Lower lobe of right lung (tissue), 2 donors: ENCODE data around the gene PPP1CC. TPM values are rescaled to one million over a fixed set of nuclear protein-coding genes. Genes with fewer than 3 reads are reported as not detected.
"Not testable (repeated sequence)": the region's sequence is repeated elsewhere in the genome, so short reads cannot be mapped to it uniquely, and the experiment has no call there.

ENCODE experiments used
- ATAC-seq, 2 donors: fragments of 200-7000 bp; cut with Tn5 transposase; one replicate each; pipeline ENCODE4 v1.9.1; 2020 to 2022; ENCODE audit warnings: mild to moderate bottlenecking in 2 of 2, moderate library complexity in 2 of 2
- DNase-seq: peaks from one replicate; pipeline ENCODE4 v3.0.0-alpha.2; 2020
- H3K27ac ChIP-seq: fragments of 200-600 bp; one replicate; pipeline ENCODE4 v1.8.0; 2022
- H3K27me3 ChIP-seq: fragments of 200-600 bp; one replicate; pipeline ENCODE4 v1.8.0; 2022; ENCODE audit warnings: low read depth
- H3K36me3 ChIP-seq: fragments of 200-600 bp; one replicate; pipeline ENCODE4 v1.8.0; 2022; ENCODE audit warnings: mild to moderate bottlenecking
- H3K4me1 ChIP-seq: fragments of 200-600 bp; one replicate; pipeline ENCODE4 v1.8.0; 2022
- H3K4me3 ChIP-seq: fragments of 200-600 bp; one replicate; pipeline ENCODE4 v1.8.0; 2022; ENCODE audit warnings: mild to moderate bottlenecking
- H3K9me3 ChIP-seq: fragments of 200-600 bp; one replicate; pipeline ENCODE4 v1.8.0; 2022
- intact Hi-C: fragments of 100-400 bp; cut with DNase I; formaldehyde crosslinking; loops from one replicate; pipeline ENCODE4 v1.11.0; 2022
- total RNA-seq: library from RNA; stranded (reverse); fragmentation: NEBNext Ultra II Directional; extraction: Animal tissue kit (Norgen Biotek cat#: 25700); gene quantifications from one replicate; pipeline ENCODE4 v1.2.1, GENCODE V29; 2021
- TF ChIP-seq, protein P1 (sequence below): fragments of 200-600 bp; IDR thresholded peaks from one replicate; pipeline ENCODE4 v1.8.0; 2022; ENCODE audit warnings: antibody characterized with exemption, mild to moderate bottlenecking
- donor health status: DM: no; HTN: yes; CAD: no; lungs with severe emphysema.

Gene PPP1CC
- total RNA-seq, 1 donor from 2014 or later, result 97.8 TPM

DNA sequence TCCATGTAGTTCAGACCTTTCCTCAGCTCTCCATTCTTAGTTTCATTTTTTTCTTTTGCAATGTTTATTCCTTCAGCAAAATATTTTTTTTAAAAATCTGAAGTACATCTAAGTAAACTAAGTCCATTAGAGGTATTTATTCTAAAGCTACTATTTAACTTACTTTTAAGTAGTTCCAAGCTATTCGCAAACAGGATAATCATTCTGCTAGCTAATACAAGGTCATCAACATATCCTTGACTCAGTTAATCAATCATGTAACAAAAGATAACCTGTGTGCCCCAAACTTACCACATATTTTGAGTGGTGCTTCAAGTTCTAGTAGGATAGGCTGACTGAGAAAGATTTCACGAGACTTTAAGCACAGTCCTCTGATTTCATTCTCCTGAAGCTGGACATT is 11.2 kb downstream of the PPP1CC start:
- DNase-seq (no peak), ATAC-seq (no peak)
- no peak overlapping the region for H3K4me3 ChIP-seq
- intact Hi-C loops, result no loop called here
- H3K4me1 ChIP-seq, result peaks cover 36% of the 10 kb centered on the region
- H3K27me3 ChIP-seq, result no peaks in the 10 kb centered on the region
- no peaks in the 10 kb centered on the region for H3K9me3 ChIP-seq
- peaks cover 74% of the 10 kb centered on the region for H3K36me3 ChIP-seq
- no peak overlapping the region for H3K27ac ChIP-seq
- TF ChIP-seq, protein P1, sequence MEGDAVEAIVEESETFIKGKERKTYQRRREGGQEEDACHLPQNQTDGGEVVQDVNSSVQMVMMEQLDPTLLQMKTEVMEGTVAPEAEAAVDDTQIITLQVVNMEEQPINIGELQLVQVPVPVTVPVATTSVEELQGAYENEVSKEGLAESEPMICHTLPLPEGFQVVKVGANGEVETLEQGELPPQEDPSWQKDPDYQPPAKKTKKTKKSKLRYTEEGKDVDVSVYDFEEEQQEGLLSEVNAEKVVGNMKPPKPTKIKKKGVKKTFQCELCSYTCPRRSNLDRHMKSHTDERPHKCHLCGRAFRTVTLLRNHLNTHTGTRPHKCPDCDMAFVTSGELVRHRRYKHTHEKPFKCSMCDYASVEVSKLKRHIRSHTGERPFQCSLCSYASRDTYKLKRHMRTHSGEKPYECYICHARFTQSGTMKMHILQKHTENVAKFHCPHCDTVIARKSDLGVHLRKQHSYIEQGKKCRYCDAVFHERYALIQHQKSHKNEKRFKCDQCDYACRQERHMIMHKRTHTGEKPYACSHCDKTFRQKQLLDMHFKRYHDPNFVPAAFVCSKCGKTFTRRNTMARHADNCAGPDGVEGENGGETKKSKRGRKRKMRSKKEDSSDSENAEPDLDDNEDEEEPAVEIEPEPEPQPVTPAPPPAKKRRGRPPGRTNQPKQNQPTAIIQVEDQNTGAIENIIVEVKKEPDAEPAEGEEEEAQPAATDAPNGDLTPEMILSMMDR, result no peak

DNA sequence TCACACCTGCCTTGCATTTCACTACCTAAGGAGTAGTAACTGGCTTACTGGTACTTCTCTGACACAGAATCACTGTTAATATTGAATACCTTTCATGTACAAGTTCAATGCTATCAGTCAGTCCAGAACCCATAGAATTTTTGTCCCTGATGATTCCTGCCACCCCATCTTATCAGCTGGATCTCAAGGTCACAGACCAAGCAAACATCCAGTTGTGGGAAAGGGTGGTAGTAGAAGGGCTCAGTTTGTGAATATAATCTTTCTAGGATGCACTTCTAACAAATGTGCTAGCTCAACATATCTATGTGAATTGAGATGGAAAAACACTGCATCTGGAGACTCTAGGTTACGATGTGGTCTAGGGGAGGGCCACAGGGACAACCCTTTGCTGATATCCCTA is 14.1 kb downstream of the PPP1CC start:
- ATAC-seq, result no peak

DNA sequence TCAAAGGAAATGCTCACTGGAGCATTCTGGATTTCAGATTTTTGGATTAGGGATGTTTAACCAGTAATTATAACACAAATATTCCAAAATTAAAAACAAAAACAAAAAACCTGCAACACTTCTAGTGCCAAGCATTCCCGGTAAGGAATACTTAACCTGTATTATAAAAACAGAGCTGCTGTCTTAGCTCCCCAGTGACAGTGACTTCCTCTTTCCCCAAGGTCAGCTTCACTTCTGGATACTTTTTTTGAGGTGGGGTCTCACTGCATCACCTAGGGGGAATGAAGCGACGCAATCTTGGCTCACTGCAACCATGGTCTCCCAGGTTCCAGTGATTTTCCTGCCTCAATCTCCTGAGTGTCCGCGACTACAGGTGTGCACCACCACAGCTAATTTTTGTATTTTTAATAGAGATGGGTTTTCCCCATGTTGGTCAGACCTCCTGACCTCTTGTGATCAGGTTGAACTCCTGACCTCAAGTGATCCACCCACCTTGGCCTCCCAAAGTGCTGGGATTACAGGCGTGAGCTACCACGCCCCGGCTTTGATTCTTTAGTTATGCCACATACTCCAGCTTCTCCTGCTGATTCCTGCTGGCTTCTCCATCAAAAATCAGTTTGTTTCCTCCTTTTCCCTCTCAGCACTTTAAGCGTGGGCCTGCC is 15.9 kb downstream of the PPP1CC start:
- H3K36me3 ChIP-seq, result peaks cover 99% of the 10 kb centered on the region
- H3K4me3 ChIP-seq, result no peak overlapping the region
- TF ChIP-seq, protein P1, result no peak
- H3K4me1 ChIP-seq, result peaks cover 6% of the 10 kb centered on the region
- intact Hi-C loops, result no loop called here
- no peaks in the 10 kb centered on the region for H3K9me3 ChIP-seq
- DNase-seq (no peak), ATAC-seq (no peak)
- H3K27ac ChIP-seq, result no peak overlapping the region
- H3K27me3 ChIP-seq, result no peaks in the 10 kb centered on the region

More for the DNA sequence above, 14.1 kb downstream of the PPP1CC start:
- Histone ChIP-seq H3K36me3 (peaks cover 84% of the 10 kb centered on the region), H3K27me3 (no peaks in the 10 kb centered on the region), H3K9me3 (no peaks in the 10 kb centered on the region), H3K4me1 (peaks cover 24% of the 10 kb centered on the region), H3K4me3 (no peak overlapping the region), H3K27ac (no peak overlapping the region)
- TF ChIP-seq, protein P1, result no peak
- no peak for DNase-seq
- intact Hi-C loops, result no loop called here

DNA sequence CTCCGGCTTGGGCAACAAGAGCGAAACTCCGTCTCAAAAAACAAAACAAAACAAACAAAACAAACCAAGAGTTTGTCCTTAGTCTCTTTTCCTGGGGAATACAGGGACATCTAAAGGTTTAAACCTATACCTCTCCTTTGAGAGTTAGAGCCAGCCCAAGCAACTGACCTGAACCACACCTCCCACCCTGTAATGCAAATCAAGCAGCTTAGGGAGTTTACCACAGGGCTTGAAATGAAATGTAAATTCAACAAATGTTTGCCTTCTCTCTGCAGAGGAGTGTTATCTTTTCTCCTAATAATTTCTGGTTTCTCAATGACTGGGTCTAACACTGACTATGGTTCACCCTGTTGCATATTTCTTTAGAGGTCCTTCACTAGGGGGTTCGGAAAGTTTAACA is 16.7 kb downstream of the PPP1CC start:
- Histone ChIP-seq H3K27ac (no peak overlapping the region), H3K4me1 (no peaks in the 10 kb centered on the region), H3K4me3 (no peak overlapping the region), H3K27me3 (no peaks in the 10 kb centered on the region), H3K9me3 (no peaks in the 10 kb centered on the region), H3K36me3 (peaks cover 99% of the 10 kb centered on the region)
- no peak for ATAC-seq
- no peak for DNase-seq
- TF ChIP-seq, protein P1, result no peak
- intact Hi-C loops, result no loop called here

DNA sequence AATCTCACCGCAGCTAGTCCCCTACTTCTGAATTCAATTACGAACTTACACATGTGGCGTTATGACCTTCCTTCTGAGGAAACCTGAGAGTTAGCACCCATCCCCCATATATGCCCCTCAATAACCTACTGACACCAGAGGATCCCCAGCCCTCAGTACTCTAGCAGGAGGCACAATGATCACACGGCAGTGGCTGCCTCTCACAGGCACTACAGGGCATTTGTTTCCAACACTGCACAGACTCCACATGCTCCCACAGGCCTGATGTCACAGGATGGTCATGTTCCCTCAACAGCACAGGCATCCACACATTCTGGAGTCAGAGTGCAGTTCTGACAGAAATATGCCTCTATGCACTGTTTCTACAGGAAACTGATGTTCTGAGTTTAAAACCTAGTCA is 17.4 kb downstream of the PPP1CC start:
- H3K4me1 ChIP-seq, result no peaks in the 10 kb centered on the region
- no peak overlapping the region for H3K27ac ChIP-seq
- DNase-seq, result no peak
- no peaks in the 10 kb centered on the region for H3K27me3 ChIP-seq
- intact Hi-C loops, result no loop called here
- no peaks in the 10 kb centered on the region for H3K9me3 ChIP-seq
- no peak for ATAC-seq
- TF ChIP-seq, protein P1, result no peak
- no peak overlapping the region for H3K4me3 ChIP-seq
- peaks cover 99% of the 10 kb centered on the region for H3K36me3 ChIP-seq

DNA sequence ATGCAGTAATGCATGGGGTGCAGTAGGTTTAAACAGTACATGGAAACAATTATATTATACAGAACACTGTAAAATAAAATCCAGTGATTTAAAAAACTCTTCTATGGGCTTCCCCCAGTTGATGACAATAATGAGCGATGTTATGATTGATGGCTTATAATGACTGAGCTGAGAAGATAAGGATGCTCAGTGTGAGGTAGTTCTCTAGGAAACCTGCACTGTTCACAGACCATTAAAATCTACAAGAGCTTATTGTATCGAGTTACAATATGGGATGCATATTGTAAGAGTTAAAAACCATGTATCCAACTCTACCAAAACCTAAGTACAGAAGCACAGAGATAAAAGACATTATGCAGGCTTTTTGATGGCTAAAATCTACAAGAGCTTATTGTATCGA is 19.8 kb downstream of the PPP1CC start:
- H3K9me3 ChIP-seq, ATAC-seq, DNase-seq, H3K4me1 ChIP-seq, intact Hi-C loops, H3K27me3 ChIP-seq, H3K4me3 ChIP-seq, H3K27ac ChIP-seq: not testable (repeated sequence)
- peaks cover 100% of the 10 kb centered on the region for H3K36me3 ChIP-seq
